Uterus (tissue), 4 donors: ENCODE results near the gene KRTAP5-7. TPM values are rescaled to one million over a fixed set of nuclear protein-coding genes. Genes with fewer than 3 reads are reported as not detected.

Experiments
- DNase-seq, 2 donors: peaks; one replicate each; pipeline ENCODE4 v3.0.0-alpha.2; 2019 to 2020
- H3K27ac ChIP-seq, 2 donors: fragments of 200-600 bp; sonication (generic); 1 replicate in 1 of 2; 2 replicates in 1 of 2; pipeline ENCODE4 v1.5.1; 2016 to 2018
- H3K27me3 ChIP-seq, 2 donors: fragments of 200-600 bp; sonication (generic); one replicate each; pipeline ENCODE4 v1.5.1; 2018 to 2019; ENCODE audit warnings: control low read depth in 1 of 2
- H3K36me3 ChIP-seq, 2 donors: fragments of 200-600 bp; sonication (generic); one replicate each; pipeline ENCODE4 v1.5.1; 2019; ENCODE audit warnings: control low read depth in 1 of 2
- H3K4me1 ChIP-seq, 2 donors: fragments of 200-600 bp; sonication (generic); one replicate each; pipeline ENCODE4 v1.5.1; 2018 to 2019; ENCODE audit warnings: control low read depth in 1 of 2
- H3K4me3 ChIP-seq, 2 donors: fragments of 200-600 bp; sonication (generic); 1 replicate in 1 of 2; 2 replicates in 1 of 2; pipeline ENCODE4 v1.5.1; 2018 to 2019; ENCODE audit warnings: mild to moderate bottlenecking in 1 of 2
- H3K9me3 ChIP-seq, 2 donors: fragments of 200-600 bp; sonication (generic); one replicate each; pipeline ENCODE4 v1.5.1; 2019; ENCODE audit warnings: control low read depth in 1 of 2
- CTCF ChIP-seq, 4 experiments: fragments of 200-600 bp in 2 of 4; fragments of 450-650 bp in 2 of 4; sonication (generic) in 2 of 4; IDR thresholded peaks; one replicate each; pipeline ENCODE4 v1.5.1; 2016 to 2019; ENCODE audit warnings: antibody characterized with exemption in 4 of 4, mild to moderate bottlenecking in 2 of 4, moderate library complexity in 1 of 4
- POLR2A ChIP-seq, 2 donors: fragments of 450-650 bp; IDR thresholded peaks; one replicate each; pipeline ENCODE4 v1.6.1; 2016; ENCODE audit warnings: antibody characterized with exemption in 2 of 2, mild to moderate bottlenecking in 1 of 2, moderate library complexity in 1 of 2
- intact Hi-C: fragments of 100-400 bp; cut with DNase I; formaldehyde crosslinking; loops from one replicate; pipeline ENCODE4 v1.15.1; 2023; ENCODE audit warnings: low total_unique reads
- total RNA-seq, 4 donors: library from RNA; depleted of rRNA in 3 of 4; stranded (reverse); fragments of >200 nt in 3 of 4; gene quantifications; one replicate each; pipeline versions ENCODE4 v1.1.0 to v1.2.4, GENCODE V29; 2014 to 2023
- donor health status: DM: yes; HTN: yes; CAD: no.

KRTAP5-7 gene
- total RNA-seq, 4 donors from 2014 or later: 0.95 TPM; not detected in 3

GRCh38 chr11:71548120-71548519 is 21.1 kb downstream of the KRTAP5-7 start, which contains the start of gene KRTAP5-9:
KRTAP5-9 (plus strand) TSS chr11:71548420; CDS start chr11:71548658, 238 bp downstream.
- Histone ChIP-seq H3K36me3 (no peaks in the 10 kb centered on the region), H3K27ac (no peak within 1 kb of the TSS), H3K9me3 (no peaks in the 10 kb centered on the region), H3K27me3 (no peaks in the 10 kb centered on the region), H3K4me3 (no peak within 1 kb of the TSS), H3K4me1 (no peaks in the 10 kb centered on the region)
- intact Hi-C loops: no loop called here
- no peak for TF ChIP-seq CTCF (IDR thresholded peaks at IDR 0.05)
- DNase-seq: no peak

- intact Hi-C loops: no loop called here
- no peak for DNase-seq
- TF ChIP-seq POLR2A (IDR thresholded peaks at IDR 0.05) (no peak), CTCF (IDR thresholded peaks at IDR 0.05) (no peak)
- H3K9me3 ChIP-seq: no peaks in the 10 kb centered on the region
- H3K4me3 ChIP-seq: no peak overlapping the region
- no peak overlapping the region for H3K27ac ChIP-seq
- H3K4me1 ChIP-seq: no peaks in the 10 kb centered on the region
- no peaks in the 10 kb centered on the region for H3K27me3 ChIP-seq
- no peaks in the 10 kb centered on the region for H3K36me3 ChIP-seq
Observed at GRCh38 chr11:71548716-71549151, 21.7 kb downstream of the KRTAP5-7 start.

- H3K4me1 ChIP-seq: no peaks in the 10 kb centered on the region
- no peak overlapping the region for H3K27ac ChIP-seq
- intact Hi-C loops: no loop called here
- no peaks in the 10 kb centered on the region for H3K9me3 ChIP-seq
- no peak overlapping the region for H3K4me3 ChIP-seq
- H3K36me3 ChIP-seq: no peaks in the 10 kb centered on the region
- DNase-seq: no peak
- no peaks in the 10 kb centered on the region for H3K27me3 ChIP-seq
- TF ChIP-seq CTCF (IDR thresholded peaks at IDR 0.05) (no peak), POLR2A (IDR thresholded peaks at IDR 0.05) (no peak)
Observed at GRCh38 chr11:71551711-71552110, 24.6 kb downstream of the KRTAP5-7 start.

- Histone ChIP-seq H3K27me3 (no peaks in the 10 kb centered on the region), H3K36me3 (no peaks in the 10 kb centered on the region), H3K4me3 (no peak overlapping the region), H3K9me3 (no peaks in the 10 kb centered on the region), H3K27ac (no peak overlapping the region), H3K4me1 (no peaks in the 10 kb centered on the region)
- no peak for DNase-seq
- intact Hi-C loops: no loop called here
- TF ChIP-seq CTCF (IDR thresholded peaks at IDR 0.05): no peak
- TF ChIP-seq POLR2A (IDR thresholded peaks at IDR 0.05): no peak
Observed at GRCh38 chr11:71554996-71555395, 27.9 kb downstream of the KRTAP5-7 start.

- Histone ChIP-seq H3K9me3 (no peaks in the 10 kb centered on the region), H3K4me3 (no peak overlapping the region), H3K27me3 (no peaks in the 10 kb centered on the region), H3K36me3 (no peaks in the 10 kb centered on the region), H3K4me1 (no peaks in the 10 kb centered on the region), H3K27ac (no peak overlapping the region)
- no peak for DNase-seq
- intact Hi-C loops: no loop called here
- TF ChIP-seq CTCF (IDR thresholded peaks at IDR 0.05) (no peak), POLR2A (IDR thresholded peaks at IDR 0.05) (no peak)
Observed at GRCh38 chr11:71555508-71555907, 28.4 kb downstream of the KRTAP5-7 start.
